Smooth muscle cell (in vitro differentiated cells): ENCODE data around the gene MAP4K2. TPM values are rescaled to one million over a fixed set of nuclear protein-coding genes. Genes with fewer than 3 reads are reported as not detected.

ENCODE experiments used
- DNase-seq: peaks from one replicate; lab custom pipeline; 2025; ENCODE audit not compliant: unreplicated experiment; lab: John Stamatoyannopoulos, UW
- H2AFZ ChIP-seq: fragments of 200-600 bp; sonication (generic); 2 replicates; pipeline ENCODE4 v1.6.0; 2016; ENCODE audit warnings: antibody characterized with exemption, low read depth, mild to moderate bottlenecking
- H3F3A ChIP-seq: fragments of 200-600 bp; sonication (generic); 2 replicates; pipeline ENCODE4 v1.6.0; 2017; ENCODE audit warnings: antibody characterized with exemption, low read depth
- H3K27ac ChIP-seq: fragments of 200-600 bp; sonication (generic); 2 replicates; pipeline ENCODE4 v1.5.1; 2016; ENCODE audit warnings: low read depth, mild to moderate bottlenecking
- H3K27me3 ChIP-seq: fragments of 200-600 bp; sonication (generic); 2 replicates; pipeline ENCODE4 v1.6.1; 2016; ENCODE audit warnings: low read depth, mild to moderate bottlenecking
- H3K36me3 ChIP-seq: fragments of 200-600 bp; sonication (generic); 2 replicates; pipeline ENCODE4 v1.5.1; 2016; ENCODE audit warnings: low read depth
- H3K4me1 ChIP-seq: fragments of 200-600 bp; sonication (generic); 2 replicates; pipeline ENCODE4 v1.5.1; 2016; ENCODE audit warnings: low read depth
- H3K4me2 ChIP-seq: fragments of 200-600 bp; sonication (generic); 2 replicates; pipeline ENCODE4 v1.6.0; 2016; ENCODE audit warnings: mild to moderate bottlenecking
- H3K4me3 ChIP-seq: fragments of 200-600 bp; sonication (generic); 2 replicates; pipeline ENCODE4 v1.5.1; 2016; ENCODE audit warnings: mild to moderate bottlenecking
- H3K79me2 ChIP-seq: fragments of 200-600 bp; sonication (generic); 2 replicates; pipeline ENCODE4 v1.6.0; 2016; ENCODE audit warnings: low read depth, mild to moderate bottlenecking
- H3K9ac ChIP-seq: fragments of 200-600 bp; sonication (generic); 2 replicates; pipeline ENCODE4 v1.6.0; 2016; ENCODE audit warnings: low read depth
- H3K9me3 ChIP-seq: fragments of 200-600 bp; sonication (generic); replicated peaks from 2 replicates; pipeline ENCODE4 v1.5.1; 2016; ENCODE audit warnings: low read depth
- H4K20me1 ChIP-seq: fragments of 200-600 bp; sonication (generic); 2 replicates; pipeline ENCODE4 v1.6.0; 2016; ENCODE audit warnings: low read depth
- CTCF ChIP-seq: fragments of 200-600 bp; sonication (generic); IDR thresholded peaks from 2 replicates; pipeline ENCODE4 v1.5.1; 2017; ENCODE audit warnings: borderline replicate concordance, mild to moderate bottlenecking, antibody characterized with exemption; ENCODE audit not compliant: insufficient read depth, poor library complexity, severe bottlenecking
- WGBS: methylation state at CpG from one replicate; pipeline ENCODE4 v1.1.7; 2016; ENCODE audit warnings: low lambda C conversion rate; 5-methylcytosine and 5-hydroxymethylcytosine counted together
- polyA plus RNA-seq: library from polyadenylated mRNA; unstranded; fragments of >200 nt; fragmentation: Nextera tagmentation; extraction: Ambion mirVana; gene quantifications from 2 replicates; pipeline ENCODE4 v1.2.1, GENCODE V29; 2016
- total RNA-seq: library from RNA; depleted of rRNA; stranded (reverse); fragments of >200 nt; gene quantifications from 2 replicates; pipeline ENCODE4 v1.2.3, GENCODE V29; 2014

The MAP4K2 gene
- total and polyA plus RNA-seq, 2 experiments from 2014 or later: 23.6 to 28.9 TPM

GRCh38 chr11:64794526-64794925 lies 8.5 kb downstream of the MAP4K2 start:
- DNase-seq: no peak
- no peak for TF ChIP-seq CTCF
- Histone ChIP-seq H3K9me3 (no peaks in the 10 kb centered on the region), H2AFZ (no peak overlapping the region), H3K4me1 (no peaks in the 10 kb centered on the region), H3F3A (no peaks in the 10 kb centered on the region), H3K27ac (no peak overlapping the region), H3K4me2 (no peak overlapping the region), H4K20me1 (no peaks in the 10 kb centered on the region), H3K4me3 (no peak overlapping the region), H3K9ac (no peak overlapping the region), H3K27me3 (no peaks in the 10 kb centered on the region), H3K36me3 (no peaks in the 10 kb centered on the region), H3K79me2 (no peaks in the 10 kb centered on the region)
- WGBS: 94% methylated on average over 10 of the region's 10 CpGs

GRCh38 chr11:64793271-64794160 lies 9.5 kb downstream of the MAP4K2 start:
- H3K79me2 ChIP-seq: no peaks in the 10 kb centered on the region
- H3K4me1 ChIP-seq: no peaks in the 10 kb centered on the region
- no peaks in the 10 kb centered on the region for H3K9me3 ChIP-seq
- H3K4me3 ChIP-seq: no peak overlapping the region
- TF ChIP-seq CTCF: no peak
- no peak for DNase-seq
- no peak overlapping the region for H3K27ac ChIP-seq
- H3K4me2 ChIP-seq: no peak overlapping the region
- no peaks in the 10 kb centered on the region for H3F3A ChIP-seq
- H3K9ac ChIP-seq: no peak overlapping the region
- no peaks in the 10 kb centered on the region for H3K27me3 ChIP-seq
- 91% methylated on average over 10 of the region's 11 CpGs for WGBS
- H4K20me1 ChIP-seq: no peaks in the 10 kb centered on the region
- no peak overlapping the region for H2AFZ ChIP-seq
- no peaks in the 10 kb centered on the region for H3K36me3 ChIP-seq

- no peak overlapping the region for H3K27ac ChIP-seq
- no peaks in the 10 kb centered on the region for H3K27me3 ChIP-seq
- H3K9ac ChIP-seq: no peak overlapping the region
- TF ChIP-seq CTCF: no peak
- no peak overlapping the region for H3K4me2 ChIP-seq
- no peaks in the 10 kb centered on the region for H3K79me2 ChIP-seq
- no peak overlapping the region for H3K4me3 ChIP-seq
- WGBS: 99% methylated on average over 4 of the region's 4 CpGs
- no peaks in the 10 kb centered on the region for H3F3A ChIP-seq
- H3K36me3 ChIP-seq: no peaks in the 10 kb centered on the region
- no peaks in the 10 kb centered on the region for H3K9me3 ChIP-seq
- no peaks in the 10 kb centered on the region for H3K4me1 ChIP-seq
- no peak for DNase-seq
- H4K20me1 ChIP-seq: no peaks in the 10 kb centered on the region
- no peak overlapping the region for H2AFZ ChIP-seq
These were observed 10.5 kb downstream of the MAP4K2 start for GRCh38 chr11:64792482-64792881.

GRCh38 chr11:64791781-64792291 lies 11.2 kb downstream of the MAP4K2 start:
- Histone ChIP-seq H3K27me3 (no peaks in the 10 kb centered on the region), H2AFZ (no peak overlapping the region), H3F3A (no peaks in the 10 kb centered on the region), H3K4me2 (no peak overlapping the region), H3K36me3 (no peaks in the 10 kb centered on the region), H3K4me1 (no peaks in the 10 kb centered on the region), H3K9me3 (no peaks in the 10 kb centered on the region), H3K27ac (no peak overlapping the region), H3K9ac (no peak overlapping the region), H3K4me3 (no peak overlapping the region), H4K20me1 (no peaks in the 10 kb centered on the region), H3K79me2 (no peaks in the 10 kb centered on the region)
- 95% methylated on average over 13 of the region's 14 CpGs for WGBS
- no peak for DNase-seq
- TF ChIP-seq CTCF: no peak
